RWPE1 (cell line): Measurements from ENCODE around the gene ZER1.
A peak's percentile ranks its signal among the peaks of the same experiment; 100 is the strongest.

Source experiments
- CTCF ChIA-PET: fragments of 350-600 bp; sonication (Branson Sonifier 250); formaldehyde crosslinking; extraction: SDS; loops from one replicate; lab custom pipeline; 2021; lab: Yijun Ruan, JAX
- POLR2A ChIA-PET: fragments of 400-600 bp; formaldehyde crosslinking; extraction: SDS; loops from one replicate; lab custom pipeline; 2020; ENCODE audit warnings: antibody characterized with exemption; ENCODE audit not compliant: low non-redundant PET; lab: Yijun Ruan, JAX
- DNase-seq: peaks from one replicate; pipeline ENCODE4 v3.0.0; 2012; ENCODE audit warnings: low spot score
- H3K27ac ChIP-seq: fragments of 450-650 bp; 2 replicates; pipeline ENCODE4 v1.5.1; 2017
- TF ChIP-seq, protein P1 (sequence below): fragments of 450-650 bp; conservative IDR thresholded peaks from 2 replicates; pipeline ENCODE4 v1.5.1; 2017; ENCODE audit warnings: low read depth, mild to moderate bottlenecking

The ZER1 gene

DNA sequence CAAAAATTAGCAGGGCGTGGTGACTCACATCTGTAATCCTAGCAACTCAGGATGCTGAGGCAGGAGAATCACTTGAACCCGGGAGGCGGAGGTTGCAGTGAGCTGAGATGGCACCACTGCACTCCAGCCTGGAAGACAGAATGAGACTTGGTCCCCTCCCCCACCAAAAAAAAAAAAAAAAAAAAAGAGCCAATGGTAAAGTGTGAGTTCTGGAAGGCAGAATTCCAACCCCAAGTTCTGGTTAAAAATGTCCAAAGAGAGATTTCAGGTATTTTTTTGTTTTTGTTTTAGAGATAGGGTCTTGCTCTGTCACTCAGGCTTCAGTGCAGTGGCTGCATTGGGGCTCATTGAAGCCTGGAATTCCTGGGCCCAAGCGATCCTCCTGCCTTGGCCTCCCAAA is 84.3 kb downstream of the ZER1 start:
- DNase-seq = no peak
- ChIA-PET CTCF (no interaction called here), POLR2A (no interaction called here)
- peak overlapping the region; percentile 98 for H3K27ac ChIP-seq
- TF ChIP-seq, protein P1, sequence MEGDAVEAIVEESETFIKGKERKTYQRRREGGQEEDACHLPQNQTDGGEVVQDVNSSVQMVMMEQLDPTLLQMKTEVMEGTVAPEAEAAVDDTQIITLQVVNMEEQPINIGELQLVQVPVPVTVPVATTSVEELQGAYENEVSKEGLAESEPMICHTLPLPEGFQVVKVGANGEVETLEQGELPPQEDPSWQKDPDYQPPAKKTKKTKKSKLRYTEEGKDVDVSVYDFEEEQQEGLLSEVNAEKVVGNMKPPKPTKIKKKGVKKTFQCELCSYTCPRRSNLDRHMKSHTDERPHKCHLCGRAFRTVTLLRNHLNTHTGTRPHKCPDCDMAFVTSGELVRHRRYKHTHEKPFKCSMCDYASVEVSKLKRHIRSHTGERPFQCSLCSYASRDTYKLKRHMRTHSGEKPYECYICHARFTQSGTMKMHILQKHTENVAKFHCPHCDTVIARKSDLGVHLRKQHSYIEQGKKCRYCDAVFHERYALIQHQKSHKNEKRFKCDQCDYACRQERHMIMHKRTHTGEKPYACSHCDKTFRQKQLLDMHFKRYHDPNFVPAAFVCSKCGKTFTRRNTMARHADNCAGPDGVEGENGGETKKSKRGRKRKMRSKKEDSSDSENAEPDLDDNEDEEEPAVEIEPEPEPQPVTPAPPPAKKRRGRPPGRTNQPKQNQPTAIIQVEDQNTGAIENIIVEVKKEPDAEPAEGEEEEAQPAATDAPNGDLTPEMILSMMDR = no peak

GRCh38 chr9:128685636-128686489 is 85.9 kb downstream of the ZER1 start:
- peak overlapping the region; percentile 98 for H3K27ac ChIP-seq
- TF ChIP-seq, protein P1 = no peak
- ChIA-PET POLR2A (interaction anchor here (0.5 to 2.7 kb wide), 4 partner anchors 10 to 302 kb away, joined by 3 to 9 read pairs (median 4); no protein-coding TSS in a partner anchor), CTCF (interaction anchor here (0.7 to 2.4 kb wide), 3 partner anchors 45 to 308 kb away, joined by 3 to 20 read pairs (median 4); no protein-coding TSS in a partner anchor)
- DNase-seq = no peak

GRCh38 chr9:128684325-128685199 is 87.2 kb downstream of the ZER1 start:
- POLR2A ChIA-PET = interaction anchor here (0.5 to 2.7 kb wide), 9 partner anchors 9 to 48 kb away, joined by 3 to 9 read pairs (median 4); partner anchors contain the start of gene ZDHHC12
- peak overlapping the region; percentile 98 for H3K27ac ChIP-seq
- TF ChIP-seq, protein P1 = no peak
- CTCF ChIA-PET = interaction anchor here (0.6 to 2.4 kb wide), 4 partner anchors 36 to 52 kb away, joined by 3 to 20 read pairs (median 6); no protein-coding TSS in a partner anchor
- peak; percentile 98 for DNase-seq

- DNase-seq = no peak
- H3K27ac ChIP-seq = peak overlapping the region; percentile 98
- TF ChIP-seq, protein P1 = no peak
- CTCF ChIA-PET = interaction anchor here (0.6 to 2.4 kb wide), 4 partner anchors 35 to 52 kb away, joined by 3 to 20 read pairs (median 6); no protein-coding TSS in a partner anchor
- POLR2A ChIA-PET = interaction anchor here (0.5 to 2.7 kb wide), 6 partner anchors 12 to 48 kb away, joined by 3 to 9 read pairs (median 4); partner anchors contain the start of gene ZDHHC12
These were observed 87.7 kb downstream of the ZER1 start for GRCh38 chr9:128684065-128684324.

DNA sequence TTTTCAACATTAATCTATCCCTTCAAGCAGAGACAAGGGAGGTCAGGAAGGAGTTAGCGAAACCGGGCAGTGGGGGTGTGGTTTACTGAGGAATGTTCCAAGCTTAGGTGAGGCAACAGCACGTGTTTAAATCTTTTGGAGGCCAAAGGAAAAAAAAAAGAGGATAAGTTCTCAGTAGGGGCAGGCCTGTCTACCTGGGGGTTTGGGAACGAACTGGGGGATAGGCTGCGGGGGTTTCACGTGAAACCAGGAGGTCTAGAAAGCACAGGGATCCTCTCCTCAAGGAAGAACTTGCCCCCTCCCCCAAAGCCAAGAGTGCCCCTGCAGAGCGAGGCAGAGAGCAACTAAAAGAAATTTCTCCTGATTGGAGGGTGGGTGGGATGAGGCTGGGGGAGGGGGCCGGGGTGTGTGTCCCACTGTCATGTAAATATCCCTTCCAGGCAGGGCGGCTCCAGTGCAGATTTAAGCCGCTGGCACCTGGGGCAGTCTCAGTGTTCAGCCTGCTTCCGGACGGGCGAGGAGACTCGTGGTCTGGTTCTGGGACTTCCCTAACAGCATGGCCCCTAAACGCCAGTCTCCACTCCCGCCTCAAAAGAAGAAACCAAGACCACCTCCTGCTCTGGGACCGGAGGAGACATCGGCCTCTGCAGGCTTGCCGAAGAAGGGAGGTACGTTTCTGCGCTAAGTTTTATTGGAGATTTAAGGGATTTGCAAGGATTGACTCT is 88.2 kb downstream of the ZER1 start:
- CTCF ChIA-PET = interaction anchor here (0.8 to 2.4 kb wide), 2 partner anchors 49 to 51 kb away, joined by 3 to 20 read pairs; no protein-coding TSS in a partner anchor
- TF ChIP-seq, protein P1 = no peak
- DNase-seq = peak; percentile 90
- POLR2A ChIA-PET = interaction anchor here (0.5 to 2.7 kb wide), 10 partner anchors 12 to 176 kb away, joined by 3 to 9 read pairs (median 4); partner anchors contain the start of gene ZDHHC12
- H3K27ac ChIP-seq = peak overlapping the region; percentile 98
